Ovary (tissue), 3 donors: Measurements from ENCODE around the gene EFNA1.

ENCODE experiments used
- CTCF ChIP-seq, 3 donors: fragments of 450-650 bp in 2 of 3; fragments of 200-600 bp in 1 of 3; IDR thresholded peaks; one replicate each; pipeline versions ENCODE4 v1.5.1 to v1.8.0; 2016 to 2022; ENCODE audit warnings: antibody characterized with exemption in 3 of 3, mild to moderate bottlenecking in 1 of 3
- POLR2A ChIP-seq: fragments of 450-650 bp; IDR thresholded peaks from one replicate; pipeline ENCODE4 v1.6.1; 2017; ENCODE audit warnings: antibody characterized with exemption, mild to moderate bottlenecking, moderate library complexity
- donor health status: DM: no; HTN: no; CAD: no.

- TF ChIP-seq CTCF (IDR thresholded peaks at IDR 0.05), result no peak
- TF ChIP-seq POLR2A, result no peak
Observed at GRCh38 chr1:155108296-155108695, 19.4 kb upstream of the EFNA1 start.
